ENCODE data around the gene TRIP13.
"Not testable (repeated sequence)": the region's sequence is repeated elsewhere in the genome, so short reads cannot be mapped to it uniquely, and the experiment has no call there.

The TRIP13 gene

GRCh38 chr5:876398-877365 lies 16.0 kb upstream of the TRIP13 start:
- DNase-seq = no peak

GRCh38 chr5:878125-878524 lies 14.6 kb upstream of the TRIP13 start:
- no peak for DNase-seq

GRCh38 chr5:878677-879076 lies 14.0 kb upstream of the TRIP13 start:
- not testable (repeated sequence) for DNase-seq

- no peak for DNase-seq
Observed at GRCh38 chr5:880816-881550, 11.7 kb upstream of the TRIP13 start.

- DNase-seq = no peak
Observed at GRCh38 chr5:881551-881935, 11.1 kb upstream of the TRIP13 start.

GRCh38 chr5:882253-883183 lies 10.2 kb upstream of the TRIP13 start:
- DNase-seq = no peak

- DNase-seq = no peak
Observed at GRCh38 chr5:883475-884181, 9.1 kb upstream of the TRIP13 start.

- no peak for DNase-seq
Observed at GRCh38 chr5:884345-885126, 8.1 kb upstream of the TRIP13 start.

GRCh38 chr5:885127-885442 lies 7.6 kb upstream of the TRIP13 start:
- no peak for DNase-seq

- no peak for DNase-seq
Observed at GRCh38 chr5:885529-885928, 7.2 kb upstream of the TRIP13 start.

GRCh38 chr5:886036-886435 lies 6.6 kb upstream of the TRIP13 start:
- no peak for DNase-seq

GRCh38 chr5:886716-887325 lies 5.9 kb upstream of the TRIP13 start:
- no peak for DNase-seq

GRCh38 chr5:887947-888637 lies 4.6 kb upstream of the TRIP13 start:
- DNase-seq = no peak

- no peak for DNase-seq
Observed at GRCh38 chr5:888638-889035, 4.0 kb upstream of the TRIP13 start.

GRCh38 chr5:889075-889710 lies 3.5 kb upstream of the TRIP13 start:
- no peak for DNase-seq

GRCh38 chr5:891117-891836 lies 1.4 kb upstream of the TRIP13 start:
- DNase-seq = no peak

- no peak for DNase-seq
Observed at GRCh38 chr5:891837-892393, 769 bp upstream of the TRIP13 start.

GRCh38 chr5:893137-893506 lies 438 bp downstream of the TRIP13 start:
- DNase-seq = no peak

GRCh38 chr5:893711-894110 lies 1.0 kb downstream of the TRIP13 start:
- no peak for DNase-seq

All from stimulated activated CD4-positive, alpha-beta T cell treated with anti-CD3 and anti-CD28 coated beads, Interleukin-1b, Interleukin-23, amount 100 ng/mL, for 48 hours (primary cell).